IMR-90 (cell line): ENCODE results near the gene HEBP1. TPM values are rescaled to one million over a fixed set of nuclear protein-coding genes. Genes with fewer than 3 reads are reported as not detected.

Experiments
- ATAC-seq: fragments of 200-7000 bp; cut with Tn5 transposase; 2 replicates; pipeline ENCODE4 v1.9.1; 2020; ENCODE audit warnings: low read depth, mild to moderate bottlenecking, moderate library complexity
- BruUV-seq: library from RNA; stranded (reverse); fragments of 400-500 nt; replicated peaks from 2 replicates; lab custom pipeline; 2021; lab: Mats Ljungman, UMichigan
- CTCF ChIA-PET: fragments of 300-600 bp; formaldehyde crosslinking; extraction: SDS; loops from one replicate; lab custom pipeline; 2021; ENCODE audit warnings: antibody characterized with exemption; lab: Yijun Ruan, JAX
- POLR2A ChIA-PET: fragments of 300-600 bp; sonication (Branson Sonifier 250); formaldehyde crosslinking; loops from one replicate; lab custom pipeline; 2022; ENCODE audit warnings: antibody characterized with exemption; ENCODE audit not compliant: unreplicated experiment; lab: Charles Lee
- DNase-seq: peaks from one replicate; pipeline ENCODE4 v3.0.0; 2013
- H2AFZ ChIP-seq: replicated peaks from 2 replicates; pipeline ENCODE3; 2013; ENCODE audit warnings: low read length, mild to moderate bottlenecking; ENCODE audit not compliant: poor library complexity
- H2AK5ac ChIP-seq: 2 replicates; pipeline ENCODE4 v1.6.1; 2013; ENCODE audit warnings: low read depth, low read length, inconsistent platforms
- H2AK9ac ChIP-seq: replicated peaks from 2 replicates; pipeline ENCODE3; 2013; ENCODE audit warnings: mild to moderate bottlenecking, low read depth, low read length, moderate library complexity; ENCODE audit not compliant: poor library complexity
- H2BK120ac ChIP-seq: 2 replicates; pipeline ENCODE4 v1.6.1; 2013; ENCODE audit warnings: low read depth, low read length, inconsistent platforms
- H2BK15ac ChIP-seq: 3 replicates; pipeline ENCODE4 v1.6.1; 2013; ENCODE audit warnings: low read depth, low read length, inconsistent platforms
- H2BK20ac ChIP-seq: 2 replicates; pipeline ENCODE4 v1.6.1; 2013; ENCODE audit warnings: low read depth, mild to moderate bottlenecking, inconsistent platforms, low read length, moderate library complexity
- H2BK5ac ChIP-seq: 2 replicates; pipeline ENCODE4 v1.6.1; 2013; ENCODE audit warnings: mild to moderate bottlenecking, low read depth, low read length, inconsistent platforms; ENCODE audit not compliant: poor library complexity, severe bottlenecking
- H3K14ac ChIP-seq: replicated peaks from 2 replicates; pipeline ENCODE4 v1.6.1; 2013; ENCODE audit warnings: low read depth, low read length, inconsistent platforms
- H3K18ac ChIP-seq: 2 replicates; pipeline ENCODE4 v1.6.1; 2013; ENCODE audit warnings: low read depth, low read length, control low read depth
- H3K23ac ChIP-seq: 2 replicates; pipeline ENCODE4 v1.6.1; 2013; ENCODE audit warnings: low read depth, low read length, inconsistent platforms
- H3K27ac ChIP-seq: 2 replicates; pipeline ENCODE4 v1.5.1; 2013; ENCODE audit warnings: mild to moderate bottlenecking, control low read depth, low read length; ENCODE audit not compliant: insufficient read depth
- H3K27me3 ChIP-seq: 2 replicates; pipeline ENCODE4 v1.6.1; 2013; ENCODE audit warnings: low read length; ENCODE audit not compliant: control insufficient read depth, insufficient read depth
- H3K36me3 ChIP-seq: 2 replicates; pipeline ENCODE4 v1.6.1; 2013; ENCODE audit warnings: low read length, mixed read lengths; ENCODE audit not compliant: control insufficient read depth, insufficient read depth
- H3K4ac ChIP-seq: 2 replicates; pipeline ENCODE4 v1.6.1; 2013; ENCODE audit warnings: low read depth, low read length, inconsistent platforms
- H3K4me1 ChIP-seq: 2 replicates; pipeline ENCODE4 v1.6.1; 2013; ENCODE audit warnings: low read length, mixed read lengths; ENCODE audit not compliant: control insufficient read depth, insufficient read depth
- H3K4me2 ChIP-seq: 2 replicates; pipeline ENCODE4 v1.6.1; 2013; ENCODE audit warnings: low read depth, mild to moderate bottlenecking, control low read depth, low read length, moderate library complexity
- H3K4me3 ChIP-seq: 2 replicates; pipeline ENCODE4 v1.5.1; 2013; ENCODE audit warnings: low read depth, mild to moderate bottlenecking, control low read depth, low read length, moderate library complexity; ENCODE audit not compliant: insufficient read depth
- H3K56ac ChIP-seq: 2 replicates; pipeline ENCODE4 v1.6.1; 2013; ENCODE audit warnings: low read length, inconsistent platforms; ENCODE audit not compliant: insufficient read depth; ENCODE audit errors: extremely low read depth
- H3K79me1 ChIP-seq, 2 experiments: 2 replicates each; pipeline ENCODE4 v1.6.1; 2013; ENCODE audit warnings: low read length in 2 of 2, inconsistent platforms in 1 of 2, low read depth in 1 of 2
- H3K9ac ChIP-seq: 2 replicates; pipeline ENCODE4 v1.6.1; 2013; ENCODE audit warnings: low read depth, low read length, control low read depth
- H3K9me1 ChIP-seq: 2 replicates; pipeline ENCODE4 v1.6.1; 2013; ENCODE audit warnings: low read length, inconsistent platforms; ENCODE audit not compliant: insufficient read depth
- H3K9me3 ChIP-seq: 2 replicates; pipeline ENCODE4 v1.6.1; 2013; ENCODE audit warnings: low read length; ENCODE audit not compliant: control insufficient read depth, insufficient read depth
- H4K20me1 ChIP-seq: 2 replicates; pipeline ENCODE4 v1.6.1; 2013; ENCODE audit warnings: low read length, inconsistent platforms; ENCODE audit not compliant: insufficient read depth
- H4K5ac ChIP-seq: 2 replicates; pipeline ENCODE4 v1.6.1; 2013; ENCODE audit warnings: mild to moderate bottlenecking, low read depth, low read length, control low read depth
- H4K8ac ChIP-seq, 2 experiments: 2 replicates each; pipeline ENCODE4 v1.6.1; 2013; ENCODE audit warnings: low read depth in 2 of 2, low read length in 2 of 2, control low read depth in 1 of 2, inconsistent platforms in 1 of 2
- H4K91ac ChIP-seq: 2 replicates; pipeline ENCODE4 v1.6.1; 2013; ENCODE audit warnings: low read depth, low read length, inconsistent platforms; ENCODE audit not compliant: insufficient read depth
- BHLHE40 ChIP-seq: fragments of 150-350 bp; IDR thresholded peaks from 2 replicates; pipeline ENCODE4 v1.6.1; 2016; ENCODE audit warnings: mild to moderate bottlenecking, low read depth, low read length
- CEBPB ChIP-seq: IDR thresholded peaks from 2 replicates; pipeline ENCODE4 v1.6.1; 2012; ENCODE audit warnings: low read depth, low read length, improper control_type of control experiment
- CHD1 ChIP-seq: IDR thresholded peaks from 2 replicates; pipeline ENCODE4 v1.6.1; 2012; ENCODE audit warnings: low read depth, low read length, improper control_type of control experiment
- FOS ChIP-seq: fragments of 150-350 bp; IDR thresholded peaks from 2 replicates; pipeline ENCODE4 v1.6.1; 2016; ENCODE audit warnings: low read depth, low read length
- MAFK ChIP-seq: IDR thresholded peaks from 2 replicates; pipeline ENCODE4 v1.6.1; 2012; ENCODE audit warnings: low read depth, low read length, improper control_type of control experiment
- MAZ ChIP-seq: IDR thresholded peaks from 2 replicates; pipeline ENCODE4 v1.6.1; 2012; ENCODE audit warnings: low read depth, mild to moderate bottlenecking, low read length, improper control_type of control experiment, moderate library complexity, borderline replicate concordance
- NFE2L2 ChIP-seq: fragments of 150-350 bp; IDR thresholded peaks from 2 replicates; pipeline ENCODE4 v1.6.1; 2016; ENCODE audit warnings: low read depth, mild to moderate bottlenecking, low read length
- POLR2A ChIP-seq: IDR thresholded peaks from 2 replicates; pipeline ENCODE4 v1.6.1; 2012; ENCODE audit warnings: mild to moderate bottlenecking, low read depth, low read length
- RAD21 ChIP-seq: IDR thresholded peaks from 2 replicates; pipeline ENCODE4 v1.6.1; 2012; ENCODE audit warnings: low read length, improper control_type of control experiment
- RCOR1 ChIP-seq: IDR thresholded peaks from 2 replicates; pipeline ENCODE4 v1.6.1; 2012; ENCODE audit warnings: mild to moderate bottlenecking, low read length, improper control_type of control experiment; ENCODE audit not compliant: insufficient replicate concordance
- RFX5 ChIP-seq: IDR thresholded peaks from 2 replicates; pipeline ENCODE4 v1.8.0; 2012; ENCODE audit warnings: low read depth, mild to moderate bottlenecking, low read length, moderate library complexity
- SMC3 ChIP-seq: fragments of 150-350 bp; IDR thresholded peaks from 2 replicates; pipeline ENCODE4 v1.6.1; 2016; ENCODE audit warnings: low read depth, mild to moderate bottlenecking, antibody characterized with exemption, low read length, moderate library complexity
- WGBS, 2 experiments: methylation state at CpG; one replicate each; pipeline versions ENCODE4 v1.1.5 to v1.1.7; 2013; ENCODE audit warnings: missing lambda C conversion rate in 2 of 2; ENCODE audit not compliant: insufficient read length in 1 of 2; ENCODE audit errors: extremely low coverage in 2 of 2; 5-methylcytosine and 5-hydroxymethylcytosine counted together
- dilution Hi-C: fragments of 300-500 bp; cut with HindIII; formaldehyde crosslinking; loops from one replicate; pipeline ENCODE4 v1.14.3; 2018; ENCODE audit warnings: low sequenced_read_pairs; ENCODE audit not compliant: unreplicated experiment
- in situ Hi-C: fragments of 300-500 bp; cut with MboI; formaldehyde crosslinking; loops from 3 replicates; pipeline ENCODE4 v1.14.3; 2019; ENCODE audit warnings: low sequenced_read_pairs, inconsistent platforms, mixed read lengths
- intact Hi-C: fragments of 100-400 bp; cut with micrococcal nuclease; formaldehyde crosslinking; loops from 2 replicates; pipeline ENCODE4 v1.10.0; 2022
- polyA plus RNA-seq, 3 experiments: library from polyadenylated mRNA; depleted of rRNA; stranded (reverse); fragments of >200 nt; gene quantifications; 2 replicates each; pipeline ENCODE4 v1.2.3, GENCODE V29; 2012; ENCODE audit warnings: low replicate concordance in 1 of 3
- total RNA-seq: library from RNA; depleted of rRNA; stranded (reverse); fragments of >200 nt; gene quantifications from 2 replicates; pipeline ENCODE4 v1.2.3, GENCODE V29; 2012
- TF ChIP-seq, protein P1 (sequence below): fragments of 150-350 bp; IDR thresholded peaks from 2 replicates; pipeline ENCODE4 v1.6.1; 2016; ENCODE audit warnings: low read depth, mild to moderate bottlenecking, low read length, moderate library complexity, borderline replicate concordance
- TF ChIP-seq, protein P2 (sequence below): conservative IDR thresholded peaks from 2 replicates; pipeline ENCODE4 v1.5.1; 2012; ENCODE audit warnings: mild to moderate bottlenecking, low read depth, low read length, improper control_type of control experiment

The HEBP1 gene
- total and polyA plus RNA-seq, 2 of the 4 experiments (the other 2 are of a cell fraction): 18.8 to 49.2 TPM

DNA sequence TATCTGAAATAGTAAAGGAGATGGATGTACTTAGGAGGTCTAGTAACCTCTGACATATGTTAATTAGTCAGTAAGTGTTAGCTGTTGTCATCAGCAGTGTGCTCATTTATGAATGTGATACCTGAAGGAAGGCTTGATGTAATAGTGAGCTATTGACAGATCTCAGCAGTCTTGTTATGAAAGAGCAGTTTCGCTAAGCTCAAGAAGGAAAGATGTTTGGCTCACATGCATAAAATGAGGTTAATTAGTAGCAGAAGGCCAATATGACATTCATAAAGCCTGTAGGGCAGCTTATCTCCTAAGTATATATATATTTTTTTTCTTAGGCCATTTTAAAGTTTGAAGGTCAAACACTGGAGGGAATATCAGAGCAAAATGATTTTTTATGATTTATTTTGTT lies 46.9 kb upstream of the HEBP1 start:
- Histone ChIP-seq H3K4me3 (no peak overlapping the region), H2BK120ac (no peak overlapping the region), H3K18ac (no peak overlapping the region), H2BK15ac (no peak overlapping the region), H2BK5ac (no peak overlapping the region), H4K8ac (no peak overlapping the region), H3K23ac (no peak overlapping the region), H3K4me1 (peaks cover 2% of the 10 kb centered on the region; the same call in 1 of the 2 replicates), H3K56ac (no peak overlapping the region), H4K91ac (no peak overlapping the region), H3K27ac (no peak overlapping the region), H3K4ac (no peak overlapping the region), H3K14ac (no peak overlapping the region), H3K9me3 (no peaks in the 10 kb centered on the region), H4K20me1 (no peaks in the 10 kb centered on the region), H4K5ac (no peak overlapping the region), H2BK20ac (no peak overlapping the region), H2AFZ (no peak overlapping the region), H3K36me3 (no peaks in the 10 kb centered on the region), H3K27me3 (no peaks in the 10 kb centered on the region), H3K4me2 (no peak overlapping the region), H2AK9ac (no peak overlapping the region), H3K9me1 (no peaks in the 10 kb centered on the region), H3K9ac (no peak overlapping the region), H2AK5ac (no peak overlapping the region), H3K79me1 (peaks cover 9 to 11% of the 10 kb centered on the region in 2 experiments; a peak in 3 of 4 replicates)
- DNase-seq (no peak), ATAC-seq (no peak)
- no TSS peak for BruUV-seq
- TF ChIP-seq CEBPB (no peak), MAZ (no peak), CHD1 (no peak), FOS (no peak), SMC3 (no peak), POLR2A (no peak), RAD21 (no peak), BHLHE40 (no peak), MAFK (no peak), NFE2L2 (no peak), RFX5 (no peak), RCOR1 (no peak)
- TF ChIP-seq, protein P1, sequence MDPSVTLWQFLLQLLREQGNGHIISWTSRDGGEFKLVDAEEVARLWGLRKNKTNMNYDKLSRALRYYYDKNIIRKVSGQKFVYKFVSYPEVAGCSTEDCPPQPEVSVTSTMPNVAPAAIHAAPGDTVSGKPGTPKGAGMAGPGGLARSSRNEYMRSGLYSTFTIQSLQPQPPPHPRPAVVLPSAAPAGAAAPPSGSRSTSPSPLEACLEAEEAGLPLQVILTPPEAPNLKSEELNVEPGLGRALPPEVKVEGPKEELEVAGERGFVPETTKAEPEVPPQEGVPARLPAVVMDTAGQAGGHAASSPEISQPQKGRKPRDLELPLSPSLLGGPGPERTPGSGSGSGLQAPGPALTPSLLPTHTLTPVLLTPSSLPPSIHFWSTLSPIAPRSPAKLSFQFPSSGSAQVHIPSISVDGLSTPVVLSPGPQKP: no peak
- TF ChIP-seq, protein P2, sequence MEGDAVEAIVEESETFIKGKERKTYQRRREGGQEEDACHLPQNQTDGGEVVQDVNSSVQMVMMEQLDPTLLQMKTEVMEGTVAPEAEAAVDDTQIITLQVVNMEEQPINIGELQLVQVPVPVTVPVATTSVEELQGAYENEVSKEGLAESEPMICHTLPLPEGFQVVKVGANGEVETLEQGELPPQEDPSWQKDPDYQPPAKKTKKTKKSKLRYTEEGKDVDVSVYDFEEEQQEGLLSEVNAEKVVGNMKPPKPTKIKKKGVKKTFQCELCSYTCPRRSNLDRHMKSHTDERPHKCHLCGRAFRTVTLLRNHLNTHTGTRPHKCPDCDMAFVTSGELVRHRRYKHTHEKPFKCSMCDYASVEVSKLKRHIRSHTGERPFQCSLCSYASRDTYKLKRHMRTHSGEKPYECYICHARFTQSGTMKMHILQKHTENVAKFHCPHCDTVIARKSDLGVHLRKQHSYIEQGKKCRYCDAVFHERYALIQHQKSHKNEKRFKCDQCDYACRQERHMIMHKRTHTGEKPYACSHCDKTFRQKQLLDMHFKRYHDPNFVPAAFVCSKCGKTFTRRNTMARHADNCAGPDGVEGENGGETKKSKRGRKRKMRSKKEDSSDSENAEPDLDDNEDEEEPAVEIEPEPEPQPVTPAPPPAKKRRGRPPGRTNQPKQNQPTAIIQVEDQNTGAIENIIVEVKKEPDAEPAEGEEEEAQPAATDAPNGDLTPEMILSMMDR: no peak
- CTCF ChIA-PET: no interaction called here
- dilution Hi-C loops: no loop called here
- in situ Hi-C loops: loop anchor here (25.0 kb wide), 1 partner anchor 490 kb away; no protein-coding TSS in a partner anchor
- POLR2A ChIA-PET: no interaction called here
- intact Hi-C loops: no loop called here
- no CpG with 5 or more reads among the region's 1 CpG for WGBS, 2 experiments
